Endothelial cell of umbilical vein (primary cell): ENCODE results near the gene XPA. TPM values are rescaled to one million over a fixed set of nuclear protein-coding genes. Genes with fewer than 3 reads are reported as not detected.

Experiments used
- BruUV-seq: library from RNA; stranded (reverse); fragments of 400-500 nt; replicated peaks from 2 replicates; lab custom pipeline; 2021; lab: Mats Ljungman, UMichigan
- CTCF ChIA-PET: fragments of 300-600, 350-600 bp; sonication (Branson Sonifier 250); formaldehyde crosslinking; loops from one replicate; lab custom pipeline; 2021; ENCODE audit warnings: antibody characterized with exemption, inconsistent platforms; lab: Charles Lee
- POLR2A ChIA-PET: fragments of 300-600, 350-600 bp; sonication (Branson Sonifier 250); formaldehyde crosslinking; loops from one replicate; lab custom pipeline; 2021; ENCODE audit warnings: antibody characterized with exemption, inconsistent platforms; lab: Charles Lee
- DNase-seq: peaks from one replicate; pipeline ENCODE4 v3.0.0-alpha.2; 2011; ENCODE audit warnings: low read depth, low spot score
- FAIRE-seq: peaks from 2 replicates; lab custom pipeline; 2011; peaks lifted over from hg19 to GRCh38; lab: Jason Lieb, UNC
- H2AFZ ChIP-seq: 2 replicates; pipeline ENCODE4 v1.6.0; 2012; ENCODE audit warnings: low read depth, low read length, control low read depth, inconsistent platforms
- H3K27ac ChIP-seq: 2 replicates; pipeline ENCODE4 v1.5.1; 2011; ENCODE audit warnings: low read depth, mild to moderate bottlenecking, control low read depth, low read length, moderate library complexity; ENCODE audit not compliant: insufficient read depth
- H3K27me3 ChIP-seq, 2 experiments: 2 replicates each; pipeline versions ENCODE4 v1.6.0 to v1.6.1; 2011; ENCODE audit warnings: low read length in 2 of 2, mixed read lengths in 1 of 2; ENCODE audit not compliant: control insufficient read depth in 2 of 2, insufficient read depth in 2 of 2
- H3K36me3 ChIP-seq, 2 experiments: 2 replicates in 1 of 2; 3 replicates in 1 of 2; pipeline ENCODE4 v1.5.1; 2011; ENCODE audit warnings: low read length in 2 of 2, mild to moderate bottlenecking in 1 of 2, moderate library complexity in 1 of 2; ENCODE audit not compliant: control insufficient read depth in 2 of 2, insufficient read depth in 2 of 2; ENCODE audit errors: extremely low read depth in 1 of 2
- H3K4me1 ChIP-seq: 3 replicates; pipeline ENCODE4 v1.5.1; 2011; ENCODE audit warnings: mild to moderate bottlenecking, low read length; ENCODE audit not compliant: control insufficient read depth, insufficient read depth; ENCODE audit errors: extremely low read depth
- H3K4me2 ChIP-seq: 2 replicates; pipeline ENCODE4 v1.6.1; 2011; ENCODE audit warnings: low read length, control low read depth, mixed read lengths; ENCODE audit not compliant: insufficient read depth
- H3K4me3 ChIP-seq, 3 experiments: fragments of 200-600 bp in 1 of 3; sonication (generic), shearing (Covaris generic) in 1 of 3; replicated peaks in 1 of 3; 2 replicates each; pipeline ENCODE4 v1.5.1; 2011 to 2016; ENCODE audit warnings: control low read depth in 3 of 3, low read length in 3 of 3, mild to moderate bottlenecking in 2 of 3, inconsistent platforms in 1 of 3, low read depth in 1 of 3, moderate library complexity in 1 of 3; ENCODE audit not compliant: insufficient read depth in 1 of 3
- H3K79me2 ChIP-seq: 2 replicates; pipeline ENCODE4 v1.6.0; 2012; ENCODE audit warnings: low read length, inconsistent platforms; ENCODE audit not compliant: control insufficient read depth, insufficient read depth
- H3K9ac ChIP-seq: replicated peaks from 2 replicates; pipeline ENCODE3; 2011; ENCODE audit warnings: low read length, control low read depth; ENCODE audit not compliant: insufficient read depth; ENCODE audit errors: extremely low read depth
- H3K9me1 ChIP-seq: replicated peaks from 3 replicates; pipeline ENCODE4 v1.6.0; 2011; ENCODE audit warnings: mild to moderate bottlenecking, low read length; ENCODE audit not compliant: control insufficient read depth, insufficient read depth; ENCODE audit errors: extremely low read depth
- H3K9me3 ChIP-seq: replicated peaks from 2 replicates; pipeline ENCODE4 v1.5.1; 2012; ENCODE audit warnings: low read length, inconsistent platforms; ENCODE audit not compliant: control insufficient read depth, insufficient read depth
- H4K20me1 ChIP-seq: replicated peaks from 2 replicates; pipeline ENCODE3; 2011; ENCODE audit warnings: mild to moderate bottlenecking, low read length; ENCODE audit not compliant: control insufficient read depth, insufficient read depth; ENCODE audit errors: extremely low read depth
- CTCF ChIP-seq, 2 donors: IDR thresholded peaks; 1 replicate in 1 of 2; 2 replicates in 1 of 2; pipeline ENCODE4 v1.5.1; 2011; ENCODE audit warnings: low read length in 2 of 2, mild to moderate bottlenecking in 2 of 2, moderate library complexity in 2 of 2, control low read depth in 1 of 2, inconsistent platforms in 1 of 2, low read depth in 1 of 2; ENCODE audit not compliant: insufficient read depth in 1 of 2; ENCODE audit errors: extremely low read depth in 1 of 2
- EZH2 ChIP-seq: IDR thresholded peaks from 2 replicates; pipeline ENCODE4 v1.6.1; 2012; ENCODE audit warnings: borderline replicate concordance, low read depth, mild to moderate bottlenecking, moderate library complexity, low read length, inconsistent platforms; ENCODE audit not compliant: severe bottlenecking
- FOS ChIP-seq: IDR thresholded peaks from 2 replicates; pipeline ENCODE4 v1.6.1; 2011; ENCODE audit warnings: mild to moderate bottlenecking, low read length, moderate library complexity, borderline replicate concordance; ENCODE audit not compliant: insufficient read depth
- GATA2 ChIP-seq: IDR thresholded peaks from 2 replicates; pipeline ENCODE4 v1.7.0; 2011; ENCODE audit warnings: low read depth, mild to moderate bottlenecking, moderate library complexity, mixed read lengths, low read length; ENCODE audit not compliant: insufficient read length, insufficient read depth
- JUN ChIP-seq: IDR thresholded peaks from 2 replicates; pipeline ENCODE4 v1.6.1; 2011; ENCODE audit warnings: borderline replicate concordance, low read depth; ENCODE audit not compliant: insufficient read length, insufficient read depth
- MAX ChIP-seq: IDR thresholded peaks from 2 replicates; pipeline ENCODE4 v1.6.1; 2011; ENCODE audit not compliant: insufficient read depth, insufficient read length
- MYC ChIP-seq: IDR thresholded peaks from one replicate; pipeline ENCODE4 v1.6.1; 2011; ENCODE audit warnings: mild to moderate bottlenecking, low read depth, low read length
- POLR2A ChIP-seq: IDR thresholded peaks from 2 replicates; pipeline ENCODE4 v1.6.1; 2012; ENCODE audit warnings: low read depth, mild to moderate bottlenecking, control low read depth, low read length
- POLR2AphosphoS5 ChIP-seq: IDR thresholded peaks from 2 replicates; pipeline ENCODE4 v1.6.1; 2012; ENCODE audit warnings: low read depth, mild to moderate bottlenecking, control low read depth, low read length, moderate library complexity; ENCODE audit not compliant: insufficient read depth
- dilution Hi-C: fragments of 300-500 bp; cut with MboI; formaldehyde crosslinking; loops from one replicate; pipeline ENCODE4 v1.15.0; 2019; ENCODE audit warnings: low sequenced_read_pairs; ENCODE audit not compliant: extremely low pct_ligation_motif_present
- intact Hi-C: fragments of 100-400 bp; cut with micrococcal nuclease; formaldehyde crosslinking; loops from one replicate; pipeline ENCODE4 v1.10.0; 2022
- polyA plus RNA-seq, 4 experiments: library from polyadenylated mRNA; depleted of rRNA in 3 of 4; stranded (reverse) in 3 of 4; unstranded in 1 of 4; fragments of >200 nt; gene quantifications; 2 replicates each; pipeline versions ENCODE4 v1.2.1 to v1.2.3, GENCODE V29; 2011 to 2012; ENCODE audit warnings: missing spikeins in 1 of 4
- total RNA-seq: library from RNA; stranded (reverse); gene quantifications from 2 replicates; pipeline ENCODE4 v1.2.3, GENCODE V29; 2021

The XPA gene
- total and polyA plus RNA-seq, 2 donors (not counting 3 experiments of a cell fraction or from before 2014, with no cell fraction given), result 3.6 to 21.1 TPM

GRCh38 chr9:97668485-97668884 lies 28.7 kb downstream of the XPA start:
- no TSS peak for BruUV-seq
- H2AFZ ChIP-seq, result no peak overlapping the region
- ChIA-PET POLR2A (no interaction called here), CTCF (no interaction called here)
- H3K4me1 ChIP-seq, result no peaks in the 10 kb centered on the region
- H3K36me3 ChIP-seq, result peaks cover 33 to 60% of the 10 kb centered on the region in 2 experiments
- no peak overlapping the region for H3K9ac ChIP-seq
- no peaks in the 10 kb centered on the region for H3K9me1 ChIP-seq
- intact Hi-C loops, result no loop called here
- no peaks in the 10 kb centered on the region for H3K27me3 ChIP-seq
- peaks cover 3% of the 10 kb centered on the region for H4K20me1 ChIP-seq
- H3K4me3 ChIP-seq, result no peak overlapping the region
- FAIRE-seq, result no peak
- H3K79me2 ChIP-seq, result no peaks in the 10 kb centered on the region
- H3K27ac ChIP-seq, result no peak overlapping the region
- TF ChIP-seq POLR2A (no peak), FOS (no peak), MAX (no peak), POLR2AphosphoS5 (no peak), MYC (no peak), GATA2 (no peak), JUN (no peak), EZH2 (no peak), CTCF (IDR thresholded peaks at IDR 0.05; ENCODE audit: extremely low read depth in 1 of 2, insufficient read depth in 1 of 2, low read depth in 1 of 2, low read length in 2 of 2) (no peak)
- dilution Hi-C loops, result no loop called here
- no peak overlapping the region for H3K4me2 ChIP-seq
- DNase-seq, result no peak
- H3K9me3 ChIP-seq, result no peaks in the 10 kb centered on the region
